Tibial nerve (tissue), 4 donors: ENCODE measurements around the gene NBL1. TPM values are rescaled to one million over a fixed set of nuclear protein-coding genes. Genes with fewer than 3 reads are reported as not detected.
A peak's percentile ranks its signal among the peaks of the same experiment; 100 is the strongest.
"Not testable (repeated sequence)": the region's sequence is repeated elsewhere in the genome, so short reads cannot be mapped to it uniquely, and the experiment has no call there.

ENCODE experiments used
- DNase-seq, 2 donors: peaks; one replicate each; pipeline ENCODE4 v3.0.0-alpha.2; 2019; ENCODE audit warnings: low spot score in 2 of 2
- H3K27ac ChIP-seq, 4 donors: fragments of 200-600 bp; sonication (generic) in 3 of 4; one replicate each; pipeline ENCODE4 v1.5.1; 2017 to 2019; ENCODE audit warnings: mild to moderate bottlenecking in 1 of 4
- H3K27me3 ChIP-seq, 2 donors: fragments of 200-600 bp; sonication (generic) in 1 of 2; one replicate each; pipeline versions ENCODE4 v1.5.1 to v1.6.0; 2017 to 2019
- H3K36me3 ChIP-seq, 3 donors: fragments of 200-600 bp; sonication (generic); one replicate each; pipeline ENCODE4 v1.5.1; 2018 to 2019
- H3K4me1 ChIP-seq, 4 donors: fragments of 200-600 bp; sonication (generic) in 3 of 4; one replicate each; pipeline ENCODE4 v1.5.1; 2017 to 2019
- H3K4me3 ChIP-seq, 4 donors: fragments of 200-600 bp; sonication (generic) in 3 of 4; one replicate each; pipeline ENCODE4 v1.5.1; 2017 to 2019; ENCODE audit warnings: mild to moderate bottlenecking in 1 of 4, moderate library complexity in 1 of 4
- H3K9me3 ChIP-seq, 4 donors: fragments of 200-600 bp; sonication (generic) in 3 of 4; one replicate each; pipeline ENCODE4 v1.5.1; 2017 to 2019
- EP300 ChIP-seq, 2 donors: sonication (generic); formaldehyde crosslinking; IDR thresholded peaks; one replicate each; pipeline ENCODE4 v1.6.1; 2017; ENCODE audit warnings: antibody characterized with exemption in 2 of 2, mild to moderate bottlenecking in 1 of 2
- POLR2A ChIP-seq, 2 donors: fragments of 450-650 bp; IDR thresholded peaks; one replicate each; pipeline ENCODE4 v1.6.1; 2017; ENCODE audit warnings: antibody characterized with exemption in 2 of 2, mild to moderate bottlenecking in 2 of 2, moderate library complexity in 2 of 2
- WGBS, 2 donors: methylation state at CpG; one replicate each; pipeline ENCODE4 v1.1.5; 2018; 5-methylcytosine and 5-hydroxymethylcytosine counted together
- total RNA-seq, 4 donors: library from RNA; depleted of rRNA; stranded (reverse); fragments of >200 nt; gene quantifications; one replicate each; pipeline ENCODE4 v1.1.0, GENCODE V29; 2016
- TF ChIP-seq, protein P1 (sequence below), 5 experiments: fragments of 200-600 bp in 3 of 5; fragments of 450-650 bp in 2 of 5; sonication (generic) in 3 of 5; IDR thresholded peaks; one replicate each; pipeline ENCODE4 v1.5.1; 2016 to 2019; ENCODE audit warnings: antibody characterized with exemption in 5 of 5, mild to moderate bottlenecking in 3 of 5, moderate library complexity in 2 of 5

NBL1 gene
- total RNA-seq, 4 donors from 2014 or later: 71.9 to 157 (median 92.0) TPM

DNA sequence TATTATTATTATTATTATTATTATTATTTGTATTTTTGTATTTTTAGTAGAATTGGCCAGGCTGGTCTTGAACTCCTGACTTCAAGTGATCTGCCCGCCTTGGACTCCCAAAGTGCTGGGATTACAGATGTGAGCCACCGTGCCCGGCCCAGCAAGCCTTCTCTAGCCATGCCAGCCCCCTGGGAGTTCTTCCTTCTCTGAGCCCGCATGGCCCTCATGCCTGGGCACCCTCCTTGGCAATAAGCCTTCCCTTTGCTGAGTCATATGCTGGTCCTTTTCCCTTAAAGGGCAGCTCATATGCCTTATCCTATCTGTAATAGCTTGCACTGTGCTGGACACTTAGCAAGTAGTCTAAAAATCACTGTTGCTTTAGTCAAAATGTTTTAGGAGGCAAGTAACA, 8.5 kb upstream of the NBL1 start:
- no peak for TF ChIP-seq POLR2A (IDR thresholded peaks at IDR 0.05)
- no peak for TF ChIP-seq EP300 (IDR thresholded peaks at IDR 0.05)
- TF ChIP-seq, protein P1, sequence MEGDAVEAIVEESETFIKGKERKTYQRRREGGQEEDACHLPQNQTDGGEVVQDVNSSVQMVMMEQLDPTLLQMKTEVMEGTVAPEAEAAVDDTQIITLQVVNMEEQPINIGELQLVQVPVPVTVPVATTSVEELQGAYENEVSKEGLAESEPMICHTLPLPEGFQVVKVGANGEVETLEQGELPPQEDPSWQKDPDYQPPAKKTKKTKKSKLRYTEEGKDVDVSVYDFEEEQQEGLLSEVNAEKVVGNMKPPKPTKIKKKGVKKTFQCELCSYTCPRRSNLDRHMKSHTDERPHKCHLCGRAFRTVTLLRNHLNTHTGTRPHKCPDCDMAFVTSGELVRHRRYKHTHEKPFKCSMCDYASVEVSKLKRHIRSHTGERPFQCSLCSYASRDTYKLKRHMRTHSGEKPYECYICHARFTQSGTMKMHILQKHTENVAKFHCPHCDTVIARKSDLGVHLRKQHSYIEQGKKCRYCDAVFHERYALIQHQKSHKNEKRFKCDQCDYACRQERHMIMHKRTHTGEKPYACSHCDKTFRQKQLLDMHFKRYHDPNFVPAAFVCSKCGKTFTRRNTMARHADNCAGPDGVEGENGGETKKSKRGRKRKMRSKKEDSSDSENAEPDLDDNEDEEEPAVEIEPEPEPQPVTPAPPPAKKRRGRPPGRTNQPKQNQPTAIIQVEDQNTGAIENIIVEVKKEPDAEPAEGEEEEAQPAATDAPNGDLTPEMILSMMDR (IDR thresholded peaks at IDR 0.05): no peak
- no peaks in the 10 kb centered on the region for H3K9me3 ChIP-seq
- H3K4me3 ChIP-seq: no peak overlapping the region
- no peaks in the 10 kb centered on the region for H3K27me3 ChIP-seq
- H3K36me3 ChIP-seq: no peaks in the 10 kb centered on the region
- H3K27ac ChIP-seq: no peak overlapping the region
- no peak for DNase-seq
- H3K4me1 ChIP-seq: peaks cover 0 to 10% (median 1%) of the 10 kb centered on the region in 4 donors
- 85 to 88% methylated on average over 4 of the region's 4 CpGs for WGBS, 2 donors

DNA sequence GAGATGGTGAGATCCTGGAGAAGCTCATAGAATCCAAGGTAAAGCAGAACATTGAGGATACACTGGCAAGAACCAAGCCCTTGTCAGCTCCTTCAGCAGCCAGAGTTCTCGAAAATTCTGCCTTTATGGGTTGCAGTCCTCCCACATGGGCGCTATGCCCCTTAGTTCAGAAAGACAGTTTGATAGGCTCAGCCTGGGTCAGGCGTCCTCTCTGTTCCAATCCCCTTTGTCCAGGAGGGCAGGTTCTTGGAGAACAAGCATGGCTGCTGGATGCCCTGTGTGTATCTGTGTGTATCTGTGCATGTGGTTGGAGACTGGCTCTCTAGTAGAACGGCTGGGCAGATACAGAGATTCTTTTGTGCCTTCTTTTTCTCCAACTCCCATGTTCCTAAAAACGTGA, 8.0 kb upstream of the NBL1 start:
- no peaks in the 10 kb centered on the region for H3K9me3 ChIP-seq
- no peak overlapping the region for H3K4me3 ChIP-seq
- WGBS, 2 donors: 74 to 83% methylated on average over 5 of the region's 5 CpGs
- TF ChIP-seq EP300 (IDR thresholded peaks at IDR 0.05) (no peak), POLR2A (IDR thresholded peaks at IDR 0.05) (no peak)
- TF ChIP-seq, protein P1 (IDR thresholded peaks at IDR 0.05): no peak
- no peaks in the 10 kb centered on the region for H3K36me3 ChIP-seq
- H3K27ac ChIP-seq: no peak overlapping the region
- peaks cover 0 to 12% (median 2%) of the 10 kb centered on the region in 4 donors for H3K4me1 ChIP-seq
- no peaks in the 10 kb centered on the region for H3K27me3 ChIP-seq
- no peak for DNase-seq

DNA sequence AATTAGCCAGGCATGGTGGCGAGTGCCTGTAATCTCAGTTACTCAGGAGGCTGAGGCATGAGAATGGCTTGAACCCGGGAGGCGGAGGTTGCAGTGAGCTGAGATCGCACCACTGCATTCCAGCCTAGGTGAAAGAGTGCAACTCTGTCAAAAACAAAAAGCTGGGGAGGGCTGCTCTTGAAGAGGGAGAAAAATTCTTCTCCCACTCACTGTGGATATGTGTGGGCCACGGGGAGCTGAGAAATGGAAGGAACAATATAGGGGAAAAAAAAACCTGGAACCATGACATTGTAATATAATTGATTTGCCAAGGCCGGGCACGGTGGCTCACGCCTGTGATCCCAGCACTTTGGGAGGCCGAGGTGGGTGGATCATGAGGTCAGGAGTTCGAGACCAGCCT, 7.4 kb upstream of the NBL1 start:
- H3K27me3 ChIP-seq, H3K27ac ChIP-seq, H3K4me3 ChIP-seq, DNase-seq, H3K36me3 ChIP-seq, H3K9me3 ChIP-seq: not testable (repeated sequence)
- H3K4me1 ChIP-seq: peaks cover 0 to 12% (median 2%) of the 10 kb centered on the region in 4 donors
- 84 to 85% methylated on average over 10 of the region's 10 CpGs for WGBS, 2 donors

DNA sequence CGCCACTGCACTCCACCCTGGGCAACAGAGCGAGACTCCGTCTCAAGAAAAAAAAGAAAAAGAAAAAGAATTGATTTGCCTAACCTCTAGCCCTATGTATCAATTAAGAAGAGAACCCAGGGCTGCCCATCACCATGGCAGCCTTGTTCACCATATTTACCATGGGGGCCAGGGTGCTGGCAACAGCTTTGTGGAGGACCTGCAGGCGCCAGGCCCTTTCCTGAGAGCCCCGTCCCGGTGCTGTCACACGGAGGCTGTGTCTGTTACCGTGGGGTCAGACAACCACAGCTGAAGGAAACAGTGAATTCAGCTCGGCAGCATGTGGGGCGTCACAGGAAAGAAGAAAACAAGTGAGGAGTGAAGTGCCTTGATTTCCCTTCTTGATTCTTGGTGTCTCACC, 6.5 kb upstream of the NBL1 start:
- peaks cover 0 to 12% (median 2%) of the 10 kb centered on the region in 4 donors for H3K4me1 ChIP-seq
- H3K27me3 ChIP-seq: no peaks in the 10 kb centered on the region
- H3K36me3 ChIP-seq: no peaks in the 10 kb centered on the region
- no peak overlapping the region for H3K27ac ChIP-seq
- no peaks in the 10 kb centered on the region for H3K9me3 ChIP-seq
- WGBS, 2 donors: 85 to 88% methylated on average over 10 of the region's 10 CpGs
- H3K4me3 ChIP-seq: no peak overlapping the region
- no peak for DNase-seq
- TF ChIP-seq, protein P1 (IDR thresholded peaks at IDR 0.05): no peak
- TF ChIP-seq EP300 (IDR thresholded peaks at IDR 0.05): no peak
- no peak for TF ChIP-seq POLR2A (IDR thresholded peaks at IDR 0.05)

DNA sequence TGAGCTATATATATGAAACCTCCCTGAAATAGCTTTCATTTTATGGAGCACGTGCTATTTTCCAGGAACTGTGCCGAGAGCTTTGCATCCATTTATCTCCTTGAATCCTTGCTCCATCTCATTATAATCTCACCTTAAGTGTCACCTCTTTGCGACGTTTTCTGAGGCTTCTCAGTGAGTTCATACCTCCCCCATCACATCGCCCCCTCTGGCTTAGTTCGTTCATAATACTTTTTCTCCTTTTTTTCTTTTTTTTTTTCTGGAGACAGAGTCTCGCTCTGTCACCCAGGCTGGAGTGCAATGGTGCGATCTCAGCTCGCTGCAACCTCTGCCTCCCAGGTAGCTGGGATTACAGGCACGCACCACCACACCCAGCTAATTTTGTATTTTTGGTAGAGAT, 4.9 kb upstream of the NBL1 start:
- H3K4me1 ChIP-seq: peaks cover 0 to 24% (median 2%) of the 10 kb centered on the region in 4 donors
- not testable (repeated sequence) for DNase-seq, H3K27ac ChIP-seq, H3K4me3 ChIP-seq, H3K36me3 ChIP-seq, H3K9me3 ChIP-seq, H3K27me3 ChIP-seq
- WGBS, 2 donors: 67 to 81% methylated on average over 10 of the region's 10 CpGs

DNA sequence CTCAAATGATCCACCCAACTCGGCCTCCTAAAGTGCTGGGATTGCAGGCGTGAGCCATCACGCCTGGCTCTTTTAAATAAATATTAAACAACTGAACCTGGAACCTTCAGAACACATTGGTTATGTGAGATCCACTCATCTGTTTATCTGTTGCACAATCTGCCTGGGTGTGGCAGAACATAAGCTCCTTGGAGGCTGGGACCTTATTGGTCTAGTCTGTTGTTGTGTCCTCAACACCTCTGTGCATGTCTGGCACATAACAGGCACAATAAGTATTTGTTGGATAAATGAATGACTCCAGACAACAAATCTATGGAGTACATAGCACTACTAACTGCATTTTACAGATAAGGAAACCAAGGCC, 4.1 kb upstream of the NBL1 start:
- peak overlapping the region in 2 of 4 donors; percentile 47 to 55 for H3K27ac ChIP-seq
- peaks cover 0 to 8% of the 10 kb centered on the region in 2 donors for H3K27me3 ChIP-seq
- H3K4me1 ChIP-seq: peaks cover 0 to 24% (median 2%) of the 10 kb centered on the region in 4 donors
- H3K36me3 ChIP-seq: no peaks in the 10 kb centered on the region
- 72 to 84% methylated on average over 3 of the region's 3 CpGs for WGBS, 2 donors
- DNase-seq: peak in 1 of 2 donors; percentile 63
- H3K4me3 ChIP-seq: no peak overlapping the region
- H3K9me3 ChIP-seq: no peaks in the 10 kb centered on the region
- TF ChIP-seq POLR2A (IDR thresholded peaks at IDR 0.05): no peak
- TF ChIP-seq, protein P1 (IDR thresholded peaks at IDR 0.05): no peak
- peak in 1 of 2 donors; percentile 71 for TF ChIP-seq EP300 (IDR thresholded peaks at IDR 0.05)
